GM18909 (cell line): ENCODE results near the gene CHD9.

Source experiments
- ATAC-seq: cut with Tn5 transposase; IDR thresholded peaks from one replicate; pipeline ENCODE4 v1.9.1; 2021; ENCODE audit warnings: mild to moderate bottlenecking; ENCODE audit not compliant: unreplicated experiment, poor library complexity

The CHD9 gene

GRCh38 chr16:53090591-53091411 lies 36.0 kb downstream of the CHD9 start:
- peak; percentile 63 for ATAC-seq

GRCh38 chr16:53091466-53092211 lies 36.8 kb downstream of the CHD9 start:
- peak; percentile 62 for ATAC-seq

- ATAC-seq, result no peak
Measured at GRCh38 chr16:53092284-53092683, 37.5 kb downstream of the CHD9 start.

GRCh38 chr16:53093162-53093744 lies 38.5 kb downstream of the CHD9 start:
- no peak for ATAC-seq

- peak; percentile 54 for ATAC-seq
Measured at GRCh38 chr16:53094013-53094630, 39.3 kb downstream of the CHD9 start.

- ATAC-seq, result no peak
Measured at GRCh38 chr16:53097190-53097589, 42.4 kb downstream of the CHD9 start.

- ATAC-seq, result peak; percentile 72
Measured at GRCh38 chr16:53098526-53099317, 43.9 kb downstream of the CHD9 start.

GRCh38 chr16:53099318-53100130 lies 44.7 kb downstream of the CHD9 start:
- peak; percentile 64 for ATAC-seq

- ATAC-seq, result no peak
Measured at GRCh38 chr16:53100131-53100748, 45.4 kb downstream of the CHD9 start.

GRCh38 chr16:53100889-53101288 lies 46.1 kb downstream of the CHD9 start:
- ATAC-seq, result no peak

GRCh38 chr16:53103811-53104210 lies 49.0 kb downstream of the CHD9 start:
- ATAC-seq, result no peak

GRCh38 chr16:53105565-53105964 lies 50.8 kb downstream of the CHD9 start:
- ATAC-seq, result no peak

GRCh38 chr16:53111078-53111791 lies 56.4 kb downstream of the CHD9 start:
- no peak for ATAC-seq

- ATAC-seq, result no peak
Measured at GRCh38 chr16:53112015-53112414, 57.2 kb downstream of the CHD9 start.

GRCh38 chr16:53115047-53115446 lies 60.3 kb downstream of the CHD9 start:
- ATAC-seq, result no peak

GRCh38 chr16:53115773-53116172 lies 61.0 kb downstream of the CHD9 start:
- no peak for ATAC-seq

- no peak for ATAC-seq
Measured at GRCh38 chr16:53121043-53121620, 66.3 kb downstream of the CHD9 start.

- no peak for ATAC-seq
Measured at GRCh38 chr16:53121661-53122060, 66.9 kb downstream of the CHD9 start.
